OCI-LY7 (cell line): ENCODE measurements around the gene RUNX1. TPM values are rescaled to one million over a fixed set of nuclear protein-coding genes. Genes with fewer than 3 reads are reported as not detected.

Experiments
- BruUV-seq: library from RNA; stranded (reverse); fragments of 400-500 nt; replicated peaks from 2 replicates; lab custom pipeline; 2021; lab: Mats Ljungman, UMichigan
- CTCF ChIA-PET: fragments of 300-600 bp; sonication (Branson Sonifier 250); formaldehyde crosslinking; loops from one replicate; lab custom pipeline; 2022; ENCODE audit warnings: antibody characterized with exemption; ENCODE audit not compliant: unreplicated experiment; lab: Charles Lee
- POLR2A ChIA-PET: fragments of 300-600 bp; sonication (Branson Sonifier 250); formaldehyde crosslinking; loops from one replicate; lab custom pipeline; 2022; ENCODE audit warnings: antibody characterized with exemption; lab: Charles Lee
- DNase-seq: peaks from one replicate; pipeline ENCODE4 v3.0.0-alpha.2; 2015; ENCODE audit warnings: low spot score
- H2AFZ ChIP-seq: fragments of 200-600 bp; sonication (generic), shearing (Covaris generic); 2 replicates; pipeline ENCODE4 v1.6.1; 2014; ENCODE audit warnings: mild to moderate bottlenecking, antibody characterized with exemption, low read length, moderate library complexity
- H3K27ac ChIP-seq: fragments of 200-600 bp; sonication (generic); 2 replicates; pipeline ENCODE4 v1.5.1; 2014; ENCODE audit warnings: mixed run types, low read depth, mild to moderate bottlenecking, moderate library complexity, low read length, inconsistent platforms; ENCODE audit not compliant: poor library complexity, severe bottlenecking
- H3K36me3 ChIP-seq: fragments of 200-600 bp; sonication (generic); 2 replicates; pipeline ENCODE4 v1.6.1; 2014; ENCODE audit warnings: mild to moderate bottlenecking, antibody characterized with exemption, low read length, moderate library complexity, mixed read lengths; ENCODE audit not compliant: insufficient read depth
- H3K4me1 ChIP-seq: fragments of 200-600 bp; sonication (generic); 2 replicates; pipeline ENCODE4 v1.5.1; 2014; ENCODE audit warnings: mild to moderate bottlenecking, low read length; ENCODE audit not compliant: insufficient read depth, poor library complexity, severe bottlenecking
- H3K4me2 ChIP-seq: fragments of 200-600 bp; sonication (generic); 2 replicates; pipeline ENCODE4 v1.6.1; 2014; ENCODE audit warnings: mild to moderate bottlenecking, low read length
- H3K4me3 ChIP-seq: fragments of 200-600 bp; sonication (generic); 2 replicates; pipeline ENCODE4 v1.5.1; 2014; ENCODE audit warnings: mild to moderate bottlenecking, low read depth, low read length; ENCODE audit not compliant: poor library complexity, severe bottlenecking
- H3K79me2 ChIP-seq: fragments of 200-600 bp; sonication (generic); 2 replicates; pipeline ENCODE4 v1.6.1; 2016; ENCODE audit warnings: low read depth, mild to moderate bottlenecking, low read length, moderate library complexity, mixed read lengths; ENCODE audit not compliant: insufficient read depth
- H3K9me2 ChIP-seq: fragments of 200-600 bp; sonication (generic); 2 replicates; pipeline ENCODE4 v1.6.1; 2016; ENCODE audit warnings: mild to moderate bottlenecking, low read length, mixed read lengths; ENCODE audit not compliant: insufficient read depth
- H3K9me3 ChIP-seq: fragments of 200-600 bp; sonication (generic); 2 replicates; pipeline ENCODE4 v1.6.1; 2014; ENCODE audit warnings: mild to moderate bottlenecking, mixed run types, low read length, mixed read lengths
- H4K20me1 ChIP-seq: fragments of 200-600 bp; sonication (generic); 2 replicates; pipeline ENCODE4 v1.6.1; 2014; ENCODE audit warnings: mild to moderate bottlenecking, antibody characterized with exemption, low read length, moderate library complexity, mixed read lengths; ENCODE audit not compliant: insufficient read depth
- CTCF ChIP-seq: fragments of 200-600 bp; sonication (generic); conservative IDR thresholded peaks from 2 replicates; pipeline ENCODE4 v1.5.1; 2014; ENCODE audit warnings: mild to moderate bottlenecking, antibody characterized with exemption, low read length, moderate library complexity, mixed read lengths
- EZH2phosphoT487 ChIP-seq: fragments of 200-600 bp; sonication (generic); IDR thresholded peaks from 2 replicates; pipeline ENCODE4 v1.6.1; 2018; ENCODE audit warnings: low read depth, borderline replicate concordance, mild to moderate bottlenecking, mixed run types, antibody characterized with exemption, low read length, moderate library complexity, mixed read lengths
- intact Hi-C: fragments of 100-400 bp; cut with micrococcal nuclease; formaldehyde crosslinking; loops from one replicate; pipeline ENCODE4 v1.10.0; 2022; ENCODE audit not compliant: unreplicated experiment
- total RNA-seq, 2 experiments: library from RNA; depleted of rRNA in 1 of 2; stranded (reverse); fragments of >200 nt in 1 of 2; shearing (Covaris generic) in 1 of 2; gene quantifications; 2 replicates each; pipeline ENCODE4 v1.2.3, GENCODE V29; 2014 to 2022

The RUNX1 gene
- total RNA-seq, 2 experiments from 2014 or later: 30.5 to 40.8 TPM

DNA sequence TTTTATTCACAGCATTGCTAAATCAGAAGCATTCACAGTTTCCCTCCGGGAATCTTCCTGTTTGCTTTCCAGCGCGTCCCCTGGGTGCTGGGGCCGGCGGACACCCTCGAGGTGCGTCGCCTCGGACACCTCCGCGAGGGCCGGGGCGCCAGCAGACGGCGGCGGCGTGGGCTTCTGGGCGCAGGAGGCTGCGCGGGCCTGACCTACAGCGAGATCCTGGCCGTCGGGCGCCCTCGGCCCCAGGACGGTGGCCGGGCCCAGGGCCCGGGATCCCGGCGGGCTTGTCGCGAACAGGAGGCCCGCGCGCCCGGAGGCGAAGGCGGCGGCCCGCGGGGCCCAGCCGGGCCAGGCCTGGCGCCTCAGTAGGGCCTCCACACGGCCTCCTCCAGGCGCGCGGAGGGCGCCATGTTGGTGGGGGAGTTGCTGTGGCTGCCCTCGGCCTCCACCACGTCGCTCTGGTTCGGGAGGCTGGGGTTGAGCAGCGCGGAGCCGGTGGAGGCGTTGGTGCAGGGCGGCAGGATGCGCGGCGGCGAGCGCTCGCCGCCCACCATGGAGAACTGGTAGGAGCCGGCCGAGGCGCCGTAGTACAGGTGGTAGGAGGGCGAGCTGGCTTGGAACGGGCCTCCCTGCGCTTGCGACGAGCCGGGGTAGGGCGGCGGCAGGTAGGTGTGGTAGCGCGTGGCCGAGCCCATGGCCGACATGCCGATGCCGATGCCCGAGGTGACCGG lies 257.2 kb downstream of the RUNX1 start:
- Histone ChIP-seq H3K79me2 (no peaks in the 10 kb centered on the region), H2AFZ (no peak overlapping the region), H3K36me3 (peaks cover 27% of the 10 kb centered on the region), H3K4me1 (no peaks in the 10 kb centered on the region), H3K4me3 (no peak overlapping the region), H3K27ac (no peak overlapping the region), H3K9me2 (no peaks in the 10 kb centered on the region), H3K9me3 (no peaks in the 10 kb centered on the region), H4K20me1 (no peaks in the 10 kb centered on the region), H3K4me2 (no peak overlapping the region)
- intact Hi-C loops: no loop called here
- DNase-seq: no peak
- BruUV-seq: no TSS peak
- CTCF ChIA-PET: no interaction called here
- TF ChIP-seq CTCF (no peak), EZH2phosphoT487 (no peak)
- POLR2A ChIA-PET: no interaction called here

GRCh38 chr21:34790834-34791233 lies 258.3 kb downstream of the RUNX1 start:
- TSS peak; percentile 41 for BruUV-seq
- ChIA-PET POLR2A (interaction anchor here (1.0 kb wide), 1 partner anchor 45 kb away, joined by 3 read pairs; no protein-coding TSS in a partner anchor), CTCF (no interaction called here)
- intact Hi-C loops: no loop called here
- H3K4me3 ChIP-seq: no peak overlapping the region
- H3K4me2 ChIP-seq: no peak overlapping the region
- no peak overlapping the region for H3K27ac ChIP-seq
- no peak for DNase-seq
- H2AFZ ChIP-seq: no peak overlapping the region
- peaks cover 18% of the 10 kb centered on the region for H3K36me3 ChIP-seq
- TF ChIP-seq EZH2phosphoT487 (no peak), CTCF (no peak)
- H3K79me2 ChIP-seq: no peaks in the 10 kb centered on the region
- H3K9me2 ChIP-seq: no peaks in the 10 kb centered on the region
- no peaks in the 10 kb centered on the region for H3K4me1 ChIP-seq
- no peaks in the 10 kb centered on the region for H4K20me1 ChIP-seq
- H3K9me3 ChIP-seq: no peaks in the 10 kb centered on the region

- POLR2A ChIA-PET: interaction anchor here (1.0 kb wide), 1 partner anchor 45 kb away, joined by 3 read pairs; no protein-coding TSS in a partner anchor
- DNase-seq: no peak
- peaks cover 13% of the 10 kb centered on the region for H3K36me3 ChIP-seq
- H3K9me3 ChIP-seq: no peaks in the 10 kb centered on the region
- no peaks in the 10 kb centered on the region for H4K20me1 ChIP-seq
- H3K9me2 ChIP-seq: no peaks in the 10 kb centered on the region
- TF ChIP-seq CTCF: no peak
- no peak for TF ChIP-seq EZH2phosphoT487
- no peaks in the 10 kb centered on the region for H3K79me2 ChIP-seq
- H3K4me3 ChIP-seq: no peak overlapping the region
- intact Hi-C loops: no loop called here
- H3K4me1 ChIP-seq: no peaks in the 10 kb centered on the region
- CTCF ChIA-PET: no interaction called here
- BruUV-seq: no TSS peak
- no peak overlapping the region for H3K27ac ChIP-seq
- H3K4me2 ChIP-seq: no peak overlapping the region
- H2AFZ ChIP-seq: no peak overlapping the region
These were observed 258.8 kb downstream of the RUNX1 start for GRCh38 chr21:34790341-34790740.
